Measurements from ENCODE around the gene BIN1.

Gene BIN1

DNA sequence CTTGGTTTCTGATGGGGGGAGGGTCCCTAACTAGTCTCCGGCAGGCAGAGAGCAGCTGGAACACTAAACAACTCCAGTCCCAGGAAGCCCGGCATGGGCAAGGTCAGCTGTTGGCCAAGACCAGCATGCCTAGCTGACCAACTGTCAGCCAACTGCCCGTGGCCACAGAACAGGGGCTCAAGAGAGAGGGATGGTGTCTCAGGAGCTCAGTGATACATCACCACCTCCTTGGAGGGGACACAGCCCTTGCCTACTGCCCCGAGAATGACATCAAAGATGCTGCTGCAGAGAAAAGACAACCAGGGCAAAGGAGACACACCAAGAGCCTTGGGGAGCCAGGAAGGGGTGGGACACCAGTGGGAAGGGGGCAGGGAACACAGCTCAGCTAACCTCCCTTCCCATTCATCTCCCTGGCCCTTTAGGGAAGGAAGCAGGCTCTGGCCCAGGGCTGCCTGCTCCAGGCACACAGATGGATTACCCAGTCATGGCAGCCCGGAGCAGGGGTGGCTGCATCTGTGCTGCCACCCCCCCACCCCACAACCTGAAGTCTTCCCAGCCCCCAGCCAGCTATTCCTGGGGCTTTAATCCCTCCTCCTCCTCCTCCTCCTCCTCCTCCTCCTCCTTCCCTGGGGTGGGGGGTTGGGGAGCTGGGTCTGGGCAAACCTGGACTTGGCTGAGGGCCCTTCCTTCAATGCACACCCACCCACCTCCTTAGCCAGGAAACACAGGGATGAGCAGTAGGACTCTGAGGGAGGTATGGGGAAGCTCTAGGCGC is 1.9 kb downstream of the BIN1 start:
- no peak for DNase-seq (ENCODE audit: low read depth)

- DNase-seq (ENCODE audit: low read depth), result no peak
These were observed 2.7 kb downstream of the BIN1 start for GRCh38 chr2:127104166-127104660.

DNA sequence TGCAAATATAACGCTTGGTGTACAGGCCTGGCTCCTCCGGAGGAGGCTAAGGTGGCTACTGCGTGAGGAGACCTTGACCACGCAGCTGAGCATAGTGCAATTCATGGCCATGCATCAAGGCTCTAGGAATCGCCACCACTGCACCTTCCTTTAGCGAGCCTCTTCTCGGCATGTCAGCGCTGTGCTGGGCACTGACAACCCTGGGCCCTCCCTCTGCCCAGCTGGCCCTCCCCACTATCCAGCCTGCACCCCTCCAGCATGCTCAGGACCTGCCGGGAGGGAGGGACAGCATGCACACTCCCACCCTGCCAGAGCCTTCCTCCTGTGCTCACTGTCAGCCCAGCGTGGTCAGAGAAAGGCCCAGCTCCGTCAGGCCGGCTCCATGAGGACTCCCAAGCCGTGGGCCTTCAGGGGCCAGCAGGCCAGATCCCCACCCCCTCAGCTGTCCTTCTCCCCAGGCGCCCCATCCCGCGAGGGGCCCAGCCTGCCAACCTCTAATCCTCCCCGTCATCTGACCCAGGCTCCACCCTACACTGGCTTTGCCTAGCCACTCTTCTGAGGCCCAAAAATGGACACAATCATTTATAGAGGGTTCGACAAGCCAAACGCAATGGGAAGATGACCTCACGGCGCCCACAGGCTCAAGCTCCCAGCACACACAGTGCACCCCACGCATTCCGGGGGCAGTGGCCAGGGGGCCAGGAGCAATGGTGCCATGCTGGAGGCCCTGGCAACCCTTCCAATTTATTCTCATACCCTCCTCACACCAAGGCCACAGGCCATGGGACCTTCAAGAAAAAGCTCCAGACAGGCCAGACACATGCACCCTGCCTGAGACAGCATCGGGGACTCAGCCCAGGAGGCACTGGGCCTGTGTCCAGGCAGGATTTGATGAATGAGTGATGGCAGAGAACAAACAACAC is 3.5 kb downstream of the BIN1 start:
- DNase-seq (ENCODE audit: low read depth), result no peak

GRCh38 chr2:127102521-127103242 is 4.3 kb downstream of the BIN1 start:
- DNase-seq (ENCODE audit: low read depth), result no peak

DNA sequence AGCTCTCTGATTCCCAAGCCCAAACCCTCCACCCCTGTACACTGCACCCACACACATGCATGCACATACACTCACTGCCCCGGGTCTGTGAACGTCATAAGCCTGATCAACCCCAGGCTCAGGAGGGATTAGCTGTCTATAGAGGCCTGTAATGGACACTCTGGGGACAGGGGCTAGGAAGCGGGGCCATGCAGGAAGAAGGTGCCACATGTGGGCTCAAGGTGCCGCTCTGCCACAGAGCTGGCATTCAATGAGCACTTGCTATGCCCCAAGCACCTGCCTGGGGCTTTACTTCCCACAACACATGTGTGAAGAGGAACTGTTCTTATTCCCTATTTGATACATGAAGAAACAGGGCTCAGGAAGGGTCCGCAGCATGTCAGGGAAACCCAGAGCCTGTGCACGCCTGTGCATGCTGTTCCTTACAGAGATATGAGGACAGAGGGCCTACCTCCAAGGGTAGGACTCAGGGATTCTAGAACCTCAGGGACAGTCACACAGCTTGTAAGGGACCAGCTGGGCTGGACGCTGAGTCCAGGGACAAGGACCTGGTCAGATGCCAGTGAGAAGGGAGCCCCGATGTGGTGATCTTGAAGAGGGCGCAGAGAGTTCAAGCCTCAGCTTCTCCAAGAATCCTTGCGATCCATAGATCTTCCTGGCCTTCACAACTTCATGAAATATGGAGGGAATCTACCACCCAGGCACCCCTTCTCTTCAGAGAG is 5.0 kb downstream of the BIN1 start:
- DNase-seq (ENCODE audit: low read depth), result no peak

- no peak for DNase-seq (ENCODE audit: low read depth)
These were observed 5.8 kb downstream of the BIN1 start for GRCh38 chr2:127101048-127101611.

- DNase-seq (ENCODE audit: low read depth), result no peak
These were observed 6.5 kb downstream of the BIN1 start for GRCh38 chr2:127100251-127101047.

DNA sequence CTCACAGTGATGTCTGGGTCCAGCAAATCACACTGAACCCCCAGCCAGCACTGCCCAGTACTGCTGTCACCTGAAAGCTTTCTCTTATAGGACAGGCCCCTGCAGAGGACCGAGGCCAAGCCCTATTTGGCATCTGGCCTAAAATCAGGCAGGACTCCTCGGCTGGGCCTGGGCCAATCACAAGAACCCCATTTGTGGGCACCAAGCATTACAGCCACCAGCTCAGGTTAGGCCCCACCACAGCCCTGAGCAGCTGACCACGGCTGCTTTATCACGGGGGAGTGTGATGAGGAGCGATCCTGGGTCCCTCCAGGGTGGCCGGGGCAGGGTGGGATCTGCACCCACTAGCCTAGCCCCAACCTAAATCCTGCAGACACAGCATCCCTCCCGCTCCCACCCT is 8.2 kb downstream of the BIN1 start:
- DNase-seq (ENCODE audit: low read depth), result no peak

- no peak for DNase-seq (ENCODE audit: low read depth)
These were observed 8.9 kb downstream of the BIN1 start for GRCh38 chr2:127097841-127098651.

DNA sequence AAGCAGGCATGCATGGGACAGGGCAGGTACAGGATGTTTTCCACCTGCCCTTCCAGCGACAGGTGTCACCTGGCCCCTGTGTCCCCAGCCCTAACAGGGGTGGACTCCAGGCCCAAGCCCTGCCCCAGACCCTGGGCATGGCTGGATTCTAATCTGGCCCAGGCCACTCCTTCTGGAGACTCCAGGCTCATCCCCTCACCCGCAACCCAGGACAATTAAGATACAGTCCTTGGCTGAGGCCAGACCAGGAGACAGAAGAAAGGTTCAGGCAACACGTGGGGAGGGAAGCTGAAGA is 9.5 kb downstream of the BIN1 start:
- no peak for DNase-seq (ENCODE audit: low read depth)

GRCh38 chr2:127096718-127097470 is 10.1 kb downstream of the BIN1 start:
- no peak for DNase-seq (ENCODE audit: low read depth)

- DNase-seq (ENCODE audit: low read depth), result no peak
These were observed 10.7 kb downstream of the BIN1 start for GRCh38 chr2:127096280-127096679.

DNA sequence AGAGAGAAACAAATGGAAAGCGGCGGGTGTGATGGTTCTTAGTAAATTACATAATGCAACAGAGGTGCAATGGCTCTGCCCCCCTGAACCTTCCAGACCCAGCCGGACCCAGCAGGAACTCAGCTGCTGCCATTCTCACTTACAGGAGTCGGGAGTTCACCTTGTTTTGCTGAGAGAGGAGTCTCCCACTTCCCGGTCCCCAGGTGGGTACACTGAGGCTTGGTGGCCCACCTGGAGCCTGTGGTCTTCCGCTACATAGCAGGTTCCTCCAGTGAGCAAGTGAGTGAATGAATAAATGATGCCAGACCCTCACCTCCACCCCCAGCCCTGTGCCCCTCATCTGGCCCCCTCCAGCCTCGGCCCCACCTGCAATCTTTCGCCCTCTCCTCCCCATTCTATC is 11.2 kb downstream of the BIN1 start:
- no peak for DNase-seq (ENCODE audit: low read depth)

DNA sequence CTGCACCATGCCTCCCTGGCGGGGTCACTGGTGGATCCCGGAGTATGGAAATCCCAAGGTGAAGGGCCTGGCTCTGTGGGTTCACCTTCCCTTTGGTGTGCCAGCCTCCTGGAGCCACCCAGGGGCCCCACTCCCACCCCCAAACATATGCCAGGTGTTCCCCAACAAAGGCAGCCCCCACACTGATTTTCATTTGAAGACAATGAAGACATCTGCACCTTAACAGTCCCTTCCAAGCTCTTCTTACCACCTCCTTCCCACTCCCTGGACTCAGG is 11.7 kb downstream of the BIN1 start:
- no peak for DNase-seq (ENCODE audit: low read depth)

GRCh38 chr2:127094509-127095366 is 12.2 kb downstream of the BIN1 start:
- no peak for DNase-seq (ENCODE audit: low read depth)

- DNase-seq (ENCODE audit: low read depth), result no peak
These were observed 13.2 kb downstream of the BIN1 start for GRCh38 chr2:127093648-127094210.

DNA sequence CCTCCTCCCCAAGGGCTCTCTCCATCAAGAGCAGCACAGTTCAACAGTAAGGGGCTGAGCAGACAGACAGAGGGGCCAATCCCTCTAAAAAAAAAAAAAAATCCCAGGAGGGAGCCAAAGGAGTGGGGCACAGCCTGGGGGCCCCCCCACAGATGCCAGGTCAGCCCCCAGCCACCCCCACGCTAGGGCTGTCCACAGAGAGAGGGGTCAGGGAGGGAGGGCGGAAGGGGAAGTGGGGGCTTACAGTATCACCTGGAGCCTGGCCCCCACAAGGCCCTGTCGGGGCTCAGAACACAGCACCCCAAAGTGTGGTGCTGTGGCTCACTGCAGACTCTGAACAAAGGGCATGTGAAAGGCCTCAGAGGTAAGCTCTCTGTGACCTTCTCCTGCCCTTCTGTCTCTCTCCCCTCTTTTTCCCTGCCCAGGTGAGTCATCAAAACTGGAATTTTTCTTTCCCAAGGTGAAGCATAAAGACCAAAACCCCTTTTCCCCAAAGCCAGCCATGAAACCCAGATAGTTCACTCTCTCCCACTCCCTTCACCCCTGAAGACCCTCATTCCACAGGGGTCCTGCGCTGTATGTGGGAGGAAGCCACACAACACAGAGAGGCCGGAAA is 13.9 kb downstream of the BIN1 start:
- DNase-seq (ENCODE audit: low read depth), result no peak

GRCh38 chr2:127092306-127092705 is 14.6 kb downstream of the BIN1 start:
- DNase-seq (ENCODE audit: low read depth), result no peak

All from T follicular helper cell (primary cell).